ENCODE measurements around the gene FLNA.

Gene FLNA

GRCh38 chrX:154367474-154368308 is 6.7 kb downstream of the FLNA start:
- H3K27ac ChIP-seq (ENCODE audit: low read length): no peak overlapping the region
- no peak for DNase-seq (ENCODE audit: low read depth, low spot score)
- 0 out of 2 replicates have a peak, but pooled peaks cover under 1% of the 10 kb centered on the region for H3K4me1 ChIP-seq (ENCODE audit: control insufficient read depth, insufficient read depth, low read length)
- H3K36me3 ChIP-seq (ENCODE audit: control insufficient read depth, insufficient read depth, low read length): peaks cover 50% of the 10 kb centered on the region
- WGBS (ENCODE audit: insufficient coverage, insufficient read length): no CpG with 5 or more reads among the region's 31 CpGs
- no peaks in the 10 kb centered on the region for H3K27me3 ChIP-seq (ENCODE audit: control insufficient read depth, insufficient read depth, low read length)
- H3K9me3 ChIP-seq (ENCODE audit: control insufficient read depth, insufficient read depth, low read length): no peaks in the 10 kb centered on the region
- H3K4me3 ChIP-seq (ENCODE audit: low read length): no peak overlapping the region

GRCh38 chrX:154366666-154367055 is 7.8 kb downstream of the FLNA start:
- Histone ChIP-seq H3K4me3 (ENCODE audit: low read length) (no peak overlapping the region), H3K36me3 (ENCODE audit: control insufficient read depth, insufficient read depth, low read length) (peaks cover 61% of the 10 kb centered on the region), H3K9me3 (ENCODE audit: control insufficient read depth, insufficient read depth, low read length) (no peaks in the 10 kb centered on the region), H3K27ac (ENCODE audit: low read length) (no peak overlapping the region), H3K27me3 (ENCODE audit: control insufficient read depth, insufficient read depth, low read length) (no peaks in the 10 kb centered on the region), H3K4me1 (ENCODE audit: control insufficient read depth, insufficient read depth, low read length) (no peaks in the 10 kb centered on the region)
- no CpG with 5 or more reads among the region's 11 CpGs for WGBS (ENCODE audit: insufficient coverage, insufficient read length)
- no peak for DNase-seq (ENCODE audit: low read depth, low spot score)

DNA sequence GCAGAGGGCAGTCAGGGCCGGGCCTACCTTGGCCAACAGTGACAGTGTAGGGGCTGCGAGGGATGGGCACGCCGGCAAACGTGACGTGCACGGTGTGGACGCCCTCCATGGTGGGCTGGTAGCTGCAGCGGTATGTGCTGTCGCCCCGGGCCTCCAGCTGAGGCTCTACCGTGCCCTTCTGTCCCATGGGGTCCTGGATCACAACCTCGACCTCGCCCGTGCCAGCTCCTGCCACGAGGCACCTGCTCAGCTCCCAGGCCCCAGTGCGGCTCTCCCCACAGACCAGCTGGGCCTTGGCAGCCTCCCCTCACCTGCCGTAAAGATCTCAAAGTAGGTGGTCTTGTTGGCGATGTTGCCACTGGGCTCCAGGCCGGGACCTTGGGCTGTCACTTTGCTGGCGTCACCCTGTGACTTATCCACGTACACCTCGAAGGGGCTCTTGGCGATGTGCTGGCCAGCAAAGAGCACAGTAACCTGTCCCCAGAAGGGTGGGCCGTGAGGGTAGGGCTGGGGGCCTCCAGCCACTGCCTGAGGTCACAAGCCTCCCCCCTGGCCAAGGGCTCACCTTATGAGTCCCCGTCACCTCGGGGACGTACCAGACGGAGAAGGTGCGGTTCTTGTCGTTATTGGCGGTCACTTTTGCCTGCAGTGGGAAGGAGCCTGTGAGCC is 8.3 kb downstream of the FLNA start:
- no peaks in the 10 kb centered on the region for H3K4me1 ChIP-seq (ENCODE audit: control insufficient read depth, insufficient read depth, low read length)
- WGBS (ENCODE audit: insufficient coverage, insufficient read length): no CpG with 5 or more reads among the region's 32 CpGs

DNA sequence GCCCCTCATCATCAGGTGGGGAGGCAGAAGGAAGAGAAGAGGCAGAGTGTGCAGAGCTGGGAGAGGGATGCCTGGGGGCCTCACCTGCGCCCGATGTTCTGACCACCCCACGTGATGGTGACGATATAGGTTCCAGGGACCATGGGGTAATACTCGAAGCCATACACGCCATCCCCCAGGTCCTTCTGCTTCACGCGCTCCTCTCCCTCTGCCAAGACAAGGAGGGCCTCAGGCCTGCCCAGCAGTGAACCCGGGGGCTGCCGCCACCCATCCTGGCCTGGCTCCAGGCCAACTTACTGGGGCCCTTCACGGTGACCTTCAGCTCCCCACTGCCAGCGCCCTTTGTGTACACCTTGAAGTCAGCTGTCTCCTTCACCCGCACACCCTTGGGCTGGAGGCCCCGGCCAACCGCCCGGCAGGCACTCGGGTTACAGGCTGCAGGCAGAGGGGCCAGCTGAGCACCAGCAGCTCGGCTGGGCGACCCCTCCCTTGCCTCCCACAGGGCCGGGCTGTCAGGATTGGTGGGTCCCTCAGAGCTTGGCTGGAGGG is 9.3 kb downstream of the FLNA start:
- no CpG with 5 or more reads among the region's 20 CpGs for WGBS (ENCODE audit: insufficient coverage, insufficient read length)
- no peak for DNase-seq (ENCODE audit: low read depth, low spot score)
- Histone ChIP-seq H3K27me3 (ENCODE audit: control insufficient read depth, insufficient read depth, low read length) (no peaks in the 10 kb centered on the region), H3K27ac (ENCODE audit: low read length) (no peak overlapping the region), H3K36me3 (ENCODE audit: control insufficient read depth, insufficient read depth, low read length) (peaks cover 72% of the 10 kb centered on the region), H3K9me3 (ENCODE audit: control insufficient read depth, insufficient read depth, low read length) (no peaks in the 10 kb centered on the region), H3K4me3 (ENCODE audit: low read length) (no peak overlapping the region), H3K4me1 (ENCODE audit: control insufficient read depth, insufficient read depth, low read length) (no peaks in the 10 kb centered on the region)

More for the DNA sequence above, 8.3 kb downstream of the FLNA start:
- no peaks in the 10 kb centered on the region for H3K27me3 ChIP-seq (ENCODE audit: control insufficient read depth, insufficient read depth, low read length)
- DNase-seq (ENCODE audit: low read depth, low spot score): no peak
- H3K27ac ChIP-seq (ENCODE audit: low read length): no peak overlapping the region
- peaks cover 66% of the 10 kb centered on the region for H3K36me3 ChIP-seq (ENCODE audit: control insufficient read depth, insufficient read depth, low read length)
- no peaks in the 10 kb centered on the region for H3K9me3 ChIP-seq (ENCODE audit: control insufficient read depth, insufficient read depth, low read length)
- H3K4me3 ChIP-seq (ENCODE audit: low read length): no peak overlapping the region

DNA sequence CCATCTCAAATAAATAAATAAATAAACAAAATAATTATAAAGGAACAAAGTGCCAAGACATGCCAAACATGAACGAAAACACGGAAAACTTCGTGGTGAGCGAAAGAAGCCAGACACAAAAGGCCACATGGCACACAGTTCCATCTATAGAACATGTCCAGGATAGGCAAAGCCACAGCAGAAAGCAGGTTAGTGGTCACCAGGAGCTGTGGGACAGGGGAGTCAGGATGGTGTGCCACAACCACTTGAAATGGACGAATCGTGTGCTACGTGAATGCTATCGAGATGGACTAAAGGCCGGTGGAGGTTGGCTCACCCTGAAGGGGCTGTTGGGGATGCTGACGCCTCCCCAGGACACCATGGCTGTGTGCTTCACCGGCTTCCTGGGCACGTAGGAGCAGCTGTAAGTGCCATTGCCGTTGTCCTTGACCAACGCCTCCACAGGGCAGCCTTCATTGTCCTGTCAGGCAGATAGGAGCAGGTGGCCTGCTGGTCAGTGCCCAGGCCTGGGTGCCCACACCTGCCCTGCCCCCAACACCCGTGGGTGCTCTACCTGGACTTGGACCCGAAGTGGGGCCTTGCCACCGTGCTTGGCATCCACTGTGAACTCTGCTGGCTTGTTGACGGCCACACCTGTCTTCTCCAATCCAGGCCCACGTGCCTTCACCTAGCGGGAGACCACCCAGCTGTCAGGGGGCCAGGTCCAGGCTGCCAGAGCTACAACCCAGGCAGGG is 10.6 kb downstream of the FLNA start:
- Histone ChIP-seq H3K9me3 (ENCODE audit: control insufficient read depth, insufficient read depth, low read length) (no peaks in the 10 kb centered on the region), H3K4me3 (ENCODE audit: low read length) (no peak overlapping the region), H3K27me3 (ENCODE audit: control insufficient read depth, insufficient read depth, low read length) (no peaks in the 10 kb centered on the region), H3K36me3 (ENCODE audit: control insufficient read depth, insufficient read depth, low read length) (peaks cover 81% of the 10 kb centered on the region), H3K4me1 (ENCODE audit: control insufficient read depth, insufficient read depth, low read length) (no peaks in the 10 kb centered on the region), H3K27ac (ENCODE audit: low read length) (no peak overlapping the region)
- WGBS (ENCODE audit: insufficient coverage, insufficient read length): no CpG with 5 or more reads among the region's 20 CpGs
- DNase-seq (ENCODE audit: low read depth, low spot score): no peak

GRCh38 chrX:154362085-154362742 is 12.2 kb downstream of the FLNA start:
- no CpG with 5 or more reads among the region's 30 CpGs for WGBS (ENCODE audit: insufficient coverage, insufficient read length)
- H3K9me3 ChIP-seq (ENCODE audit: control insufficient read depth, insufficient read depth, low read length): no peaks in the 10 kb centered on the region
- no peak overlapping the region; the same call in 1 of the 2 replicates for H3K4me3 ChIP-seq (ENCODE audit: low read length)
- no peaks in the 10 kb centered on the region for H3K27me3 ChIP-seq (ENCODE audit: control insufficient read depth, insufficient read depth, low read length)
- no peak overlapping the region for H3K27ac ChIP-seq (ENCODE audit: low read length)
- H3K4me1 ChIP-seq (ENCODE audit: control insufficient read depth, insufficient read depth, low read length): no peaks in the 10 kb centered on the region
- peaks cover 90% of the 10 kb centered on the region for H3K36me3 ChIP-seq (ENCODE audit: control insufficient read depth, insufficient read depth, low read length)
- DNase-seq (ENCODE audit: low read depth, low spot score): no peak

- no peaks in the 10 kb centered on the region for H3K27me3 ChIP-seq (ENCODE audit: control insufficient read depth, insufficient read depth, low read length)
- no peak overlapping the region for H3K4me3 ChIP-seq (ENCODE audit: low read length)
- no peaks in the 10 kb centered on the region for H3K9me3 ChIP-seq (ENCODE audit: control insufficient read depth, insufficient read depth, low read length)
- H3K36me3 ChIP-seq (ENCODE audit: control insufficient read depth, insufficient read depth, low read length): peaks cover 89% of the 10 kb centered on the region
- DNase-seq (ENCODE audit: low read depth, low spot score): no peak
- no peak overlapping the region for H3K27ac ChIP-seq (ENCODE audit: low read length)
- WGBS (ENCODE audit: insufficient coverage, insufficient read length): no CpG with 5 or more reads among the region's 34 CpGs
- no peaks in the 10 kb centered on the region for H3K4me1 ChIP-seq (ENCODE audit: control insufficient read depth, insufficient read depth, low read length)
Observed at GRCh38 chrX:154360155-154360713, 14.2 kb downstream of the FLNA start.

DNA sequence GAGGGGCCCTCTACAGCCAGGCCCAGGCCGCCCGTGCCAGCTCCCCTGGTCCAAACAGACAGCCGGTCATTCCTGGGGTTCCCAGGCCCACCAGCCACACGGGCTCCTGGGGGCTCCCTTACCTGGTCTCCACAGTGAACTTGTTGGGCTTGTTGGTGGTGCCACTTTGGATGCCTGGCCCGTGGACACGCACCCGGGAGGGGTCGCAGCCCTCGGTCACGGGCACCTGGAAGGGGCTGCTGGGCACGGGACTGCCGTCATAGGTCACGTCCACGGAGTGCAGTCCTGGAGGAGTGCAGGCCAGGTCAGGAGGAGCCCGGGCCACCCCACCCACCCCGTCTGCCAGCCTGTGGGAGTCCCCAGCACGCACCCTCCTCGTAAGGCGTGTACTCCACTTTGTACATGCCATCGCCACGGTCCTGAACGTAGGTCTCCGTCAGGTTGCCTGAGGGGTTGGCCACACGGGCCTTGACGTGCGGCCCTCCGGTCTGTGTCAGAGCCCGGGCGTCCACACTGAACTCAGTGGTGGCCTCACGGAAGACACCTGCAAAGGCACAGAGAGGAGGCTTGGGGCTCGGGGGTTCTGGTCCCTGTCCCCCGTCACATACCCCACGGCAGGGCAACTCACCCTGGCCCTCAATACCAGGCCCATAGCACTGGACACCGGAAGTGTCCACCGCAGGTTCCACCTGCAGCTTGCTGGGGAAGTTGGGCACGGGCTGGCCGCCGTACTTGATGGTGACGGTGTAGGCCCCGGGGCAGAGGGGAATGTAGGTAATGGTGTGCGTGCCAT is 14.9 kb downstream of the FLNA start:
- Histone ChIP-seq H3K9me3 (ENCODE audit: control insufficient read depth, insufficient read depth, low read length) (no peaks in the 10 kb centered on the region), H3K36me3 (ENCODE audit: control insufficient read depth, insufficient read depth, low read length) (peaks cover 90% of the 10 kb centered on the region)
- no CpG with 5 or more reads among the region's 41 CpGs for WGBS (ENCODE audit: insufficient coverage, insufficient read length)

DNA sequence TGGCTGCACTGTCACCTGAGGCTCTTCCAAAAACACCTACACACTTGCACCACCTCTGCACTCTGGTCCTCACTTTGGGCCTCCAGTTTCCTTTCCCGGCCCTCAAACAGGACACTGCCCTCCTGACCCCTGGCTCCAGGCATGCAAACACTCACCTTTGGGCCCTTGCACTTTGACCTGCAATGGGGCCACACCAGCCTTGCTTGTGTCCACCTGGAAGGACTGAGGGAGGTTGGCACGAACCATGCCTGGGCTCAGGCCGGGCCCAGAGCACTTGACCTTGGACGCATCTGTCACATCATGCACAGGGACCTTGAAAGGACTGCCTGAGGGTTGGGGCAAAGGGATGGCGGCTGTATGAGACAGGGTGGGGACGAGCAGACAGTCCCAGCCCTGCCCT is 15.6 kb downstream of the FLNA start:
- WGBS (ENCODE audit: insufficient coverage, insufficient read length): no CpG with 5 or more reads among the region's 6 CpGs
- H3K27me3 ChIP-seq (ENCODE audit: control insufficient read depth, insufficient read depth, low read length): no peaks in the 10 kb centered on the region
- H3K9me3 ChIP-seq (ENCODE audit: control insufficient read depth, insufficient read depth, low read length): no peaks in the 10 kb centered on the region
- H3K4me1 ChIP-seq (ENCODE audit: control insufficient read depth, insufficient read depth, low read length): no peaks in the 10 kb centered on the region
- no peak overlapping the region for H3K27ac ChIP-seq (ENCODE audit: low read length)
- H3K36me3 ChIP-seq (ENCODE audit: control insufficient read depth, insufficient read depth, low read length): peaks cover 90% of the 10 kb centered on the region
- no peak overlapping the region for H3K4me3 ChIP-seq (ENCODE audit: low read length)
- DNase-seq (ENCODE audit: low read depth, low spot score): no peak

More for the DNA sequence above, 14.9 kb downstream of the FLNA start:
- Histone ChIP-seq H3K27me3 (ENCODE audit: control insufficient read depth, insufficient read depth, low read length) (no peaks in the 10 kb centered on the region), H3K4me1 (ENCODE audit: control insufficient read depth, insufficient read depth, low read length) (no peaks in the 10 kb centered on the region), H3K27ac (ENCODE audit: low read length) (no peak overlapping the region), H3K4me3 (ENCODE audit: low read length) (no peak overlapping the region)
- no peak for DNase-seq (ENCODE audit: low read depth, low spot score)
